ENCODE measurements around the gene KLRC2.
"Not testable (repeated sequence)": the region's sequence is repeated elsewhere in the genome, so short reads cannot be mapped to it uniquely, and the experiment has no call there.

The KLRC2 gene

GRCh38 chr12:10397296-10397695 is 38.5 kb downstream of the KLRC2 start:
- Histone ChIP-seq H3K4me1 (ENCODE audit: low read length) (peaks cover 46% of the 10 kb centered on the region), H2AFZ (ENCODE audit: low read depth, low read length) (no peak overlapping the region), H3K9me3 (ENCODE audit: insufficient read depth, low read length) (peaks cover 18% of the 10 kb centered on the region; the same call in 1 of the 2 replicates), H3K79me2 (ENCODE audit: low read length) (no peaks in the 10 kb centered on the region), H3K27ac (ENCODE audit: low read length) (no peak overlapping the region), H3K9ac (ENCODE audit: low read length) (no peak overlapping the region), H3K36me3 (replicated peaks; ENCODE audit: low read depth, low read length) (no peaks in the 10 kb centered on the region), H3K4me2 (ENCODE audit: low read length) (no peak overlapping the region), H3K4me3 (ENCODE audit: low read length) (no peak overlapping the region), H3K27me3 (ENCODE audit: low read depth, low read length) (no peaks in the 10 kb centered on the region), H4K20me1 (ENCODE audit: insufficient read depth, low read length) (no peaks in the 10 kb centered on the region)
- TF ChIP-seq CTCF (IDR thresholded peaks at IDR 0.05; ENCODE audit: low read depth, low read length) = no peak
- no peak for TF ChIP-seq EZH2phosphoT487 (IDR thresholded peaks at IDR 0.05; ENCODE audit: low read depth)

- H3K27ac ChIP-seq (ENCODE audit: low read length); H3K4me3 ChIP-seq (ENCODE audit: low read length); H2AFZ ChIP-seq (ENCODE audit: low read depth, low read length); H3K36me3 ChIP-seq (replicated peaks; ENCODE audit: low read depth, low read length); H4K20me1 ChIP-seq (ENCODE audit: insufficient read depth, low read length); H3K27me3 ChIP-seq (ENCODE audit: low read depth, low read length); H3K9ac ChIP-seq (ENCODE audit: low read length); H3K79me2 ChIP-seq (ENCODE audit: low read length); H3K4me2 ChIP-seq (ENCODE audit: low read length): not testable (repeated sequence)
- Histone ChIP-seq H3K4me1 (ENCODE audit: low read length) (peaks cover 54% of the 10 kb centered on the region), H3K9me3 (ENCODE audit: insufficient read depth, low read length) (peaks cover 18% of the 10 kb centered on the region; the same call in 1 of the 2 replicates)
These were observed 39.6 kb downstream of the KLRC2 start for GRCh38 chr12:10396176-10396575.

GRCh38 chr12:10395390-10395998 is 40.3 kb downstream of the KLRC2 start:
- Histone ChIP-seq H2AFZ (ENCODE audit: low read depth, low read length) (peak overlapping the region; percentile 33; the same call in 1 of the 2 replicates), H3K4me3 (ENCODE audit: low read length) (peak overlapping the region; percentile 39), H3K9ac (ENCODE audit: low read length) (peak overlapping the region; percentile 42; the same call in 1 of the 2 replicates), H3K27me3 (ENCODE audit: low read depth, low read length) (no peaks in the 10 kb centered on the region), H3K4me2 (ENCODE audit: low read length) (peak overlapping the region; percentile 60), H3K36me3 (replicated peaks; ENCODE audit: low read depth, low read length) (no peaks in the 10 kb centered on the region), H3K27ac (ENCODE audit: low read length) (peak overlapping the region; percentile 84), H3K4me1 (ENCODE audit: low read length) (peaks cover 47% of the 10 kb centered on the region), H3K9me3 (ENCODE audit: insufficient read depth, low read length) (peaks cover 18% of the 10 kb centered on the region; the same call in 1 of the 2 replicates), H4K20me1 (ENCODE audit: insufficient read depth, low read length) (no peaks in the 10 kb centered on the region), H3K79me2 (ENCODE audit: low read length) (no peaks in the 10 kb centered on the region)
- TF ChIP-seq EZH2phosphoT487 (IDR thresholded peaks at IDR 0.05; ENCODE audit: low read depth) (no peak), CTCF (IDR thresholded peaks at IDR 0.05; ENCODE audit: low read depth, low read length) (no peak)

- Histone ChIP-seq H3K9me3 (ENCODE audit: insufficient read depth, low read length) (peaks cover 13% of the 10 kb centered on the region; the same call in 1 of the 2 replicates), H2AFZ (ENCODE audit: low read depth, low read length) (0 out of 2 replicates have a peak overlapping the region, but pooled peaks have one; percentile 33), H3K27ac (ENCODE audit: low read length) (peak overlapping the region; percentile 84), H3K9ac (ENCODE audit: low read length) (peak overlapping the region; percentile 42; the same call in 1 of the 2 replicates), H3K4me2 (ENCODE audit: low read length) (peak overlapping the region; percentile 60), H3K4me1 (ENCODE audit: low read length) (peaks cover 44% of the 10 kb centered on the region)
- H3K36me3 ChIP-seq (replicated peaks; ENCODE audit: low read depth, low read length); H3K27me3 ChIP-seq (ENCODE audit: low read depth, low read length); H3K4me3 ChIP-seq (ENCODE audit: low read length); H3K79me2 ChIP-seq (ENCODE audit: low read length); H4K20me1 ChIP-seq (ENCODE audit: insufficient read depth, low read length): not testable (repeated sequence)
These were observed 41.2 kb downstream of the KLRC2 start for GRCh38 chr12:10394531-10395152.

- Histone ChIP-seq H3K4me2 (ENCODE audit: low read length) (peak overlapping the region; percentile 38), H4K20me1 (ENCODE audit: insufficient read depth, low read length) (no peaks in the 10 kb centered on the region), H3K9ac (ENCODE audit: low read length) (no peak overlapping the region), H3K27ac (ENCODE audit: low read length) (no peak overlapping the region), H3K9me3 (ENCODE audit: insufficient read depth, low read length) (peaks cover 6% of the 10 kb centered on the region; the same call in 1 of the 2 replicates), H3K4me3 (ENCODE audit: low read length) (no peak overlapping the region), H2AFZ (ENCODE audit: low read depth, low read length) (no peak overlapping the region), H3K36me3 (replicated peaks; ENCODE audit: low read depth, low read length) (no peaks in the 10 kb centered on the region), H3K27me3 (ENCODE audit: low read depth, low read length) (no peaks in the 10 kb centered on the region), H3K79me2 (ENCODE audit: low read length) (no peaks in the 10 kb centered on the region), H3K4me1 (ENCODE audit: low read length) (peaks cover 44% of the 10 kb centered on the region)
- no peak for TF ChIP-seq EZH2phosphoT487 (IDR thresholded peaks at IDR 0.05; ENCODE audit: low read depth)
- no peak for TF ChIP-seq CTCF (IDR thresholded peaks at IDR 0.05; ENCODE audit: low read depth, low read length)
These were observed 42.5 kb downstream of the KLRC2 start for GRCh38 chr12:10393291-10393690.
